GDM1 (cell line): Measurements from ENCODE around the gene MAML2.
A peak's percentile ranks its signal among the peaks of the same experiment; 100 is the strongest.

ENCODE experiments used
- DNase-seq: peaks from one replicate; lab custom pipeline; 2025; lab: John Stamatoyannopoulos, UW

Gene MAML2

DNA sequence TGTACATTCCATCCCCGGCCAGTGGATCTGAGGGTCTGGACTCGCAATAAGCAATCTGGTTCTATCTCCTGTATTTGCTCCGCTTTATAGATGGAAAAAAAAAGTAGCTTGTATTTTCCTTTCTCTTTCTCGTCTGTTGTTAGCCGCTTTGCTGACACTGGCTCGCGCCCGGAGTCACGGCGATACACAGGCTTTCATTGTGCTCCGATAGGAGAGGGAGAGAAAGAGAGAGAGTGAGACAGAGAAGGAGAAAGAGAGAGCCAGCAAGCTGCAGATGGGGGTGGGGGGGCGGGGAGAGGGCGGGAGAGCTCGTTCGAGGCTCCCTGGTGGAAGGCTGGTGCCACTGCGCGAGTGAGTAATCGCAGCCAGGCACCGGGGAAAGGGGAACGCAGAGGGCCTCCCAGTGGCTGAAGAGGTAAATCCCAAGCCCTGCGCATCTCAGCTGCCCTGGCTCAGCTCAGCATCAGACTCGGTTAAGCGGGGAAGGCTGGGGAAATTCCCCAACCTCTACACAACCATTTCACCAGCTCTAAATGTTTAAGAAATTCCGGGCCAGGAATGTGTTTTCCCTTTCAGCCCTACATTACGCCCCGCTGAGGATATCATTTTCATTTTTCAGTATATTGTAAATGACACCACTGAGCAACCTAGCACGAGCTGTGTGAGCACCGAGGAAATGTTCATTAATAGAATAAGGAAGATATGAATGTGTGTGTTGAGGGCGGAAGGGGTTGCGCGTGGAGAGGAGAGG is at the start of gene MAML2:
Gene MAML2, minus strand, starts transcription at position 235 of the 751 bp plus-strand sequence. CDS start 1,300 bp downstream, outside the sequence.
- DNase-seq = peak; percentile 85

DNA sequence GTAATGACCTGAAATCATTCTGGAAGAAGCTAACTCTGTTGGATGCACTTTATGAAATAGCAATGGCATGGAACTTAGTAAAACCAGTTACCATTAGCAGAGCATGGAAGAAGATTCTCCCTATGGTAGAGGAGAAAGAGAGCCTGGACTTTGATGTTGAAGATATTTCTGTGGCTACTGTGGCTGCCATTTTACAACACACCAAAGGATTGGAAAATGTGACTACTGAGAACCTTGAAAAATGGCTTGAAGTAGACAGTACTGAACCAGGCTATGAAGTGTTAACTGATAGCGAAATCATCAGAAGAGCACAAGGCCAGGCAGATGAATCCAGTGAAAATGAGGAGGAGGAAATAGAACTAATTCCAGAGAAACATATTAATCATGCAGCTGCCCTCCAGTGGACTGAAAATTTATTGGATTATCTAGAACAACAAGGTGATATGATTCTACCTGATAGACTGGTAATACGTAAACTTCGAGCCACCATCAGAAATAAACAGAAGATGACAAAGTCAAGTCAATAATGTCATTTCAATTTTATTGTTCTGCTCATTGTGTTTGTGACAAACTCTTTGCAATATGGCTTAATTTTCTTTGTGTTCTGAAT is 48.8 kb upstream of the MAML2 start:
- DNase-seq = no peak

DNA sequence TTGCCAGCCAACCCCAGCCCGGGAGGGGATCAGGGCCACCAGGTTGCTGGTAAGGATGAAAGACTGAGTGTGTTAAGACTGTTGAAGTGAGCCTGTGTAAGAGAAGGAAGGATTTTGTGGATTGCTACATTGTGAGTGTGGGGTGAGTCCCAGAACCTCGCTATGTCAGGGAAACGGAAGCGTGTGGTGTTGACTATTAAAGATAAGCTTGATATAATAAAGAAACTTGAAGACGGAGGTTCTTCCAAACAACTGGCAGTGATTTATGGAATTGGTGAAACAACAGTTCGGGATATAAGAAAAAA is 47.4 kb upstream of the MAML2 start:
- no peak for DNase-seq

DNA sequence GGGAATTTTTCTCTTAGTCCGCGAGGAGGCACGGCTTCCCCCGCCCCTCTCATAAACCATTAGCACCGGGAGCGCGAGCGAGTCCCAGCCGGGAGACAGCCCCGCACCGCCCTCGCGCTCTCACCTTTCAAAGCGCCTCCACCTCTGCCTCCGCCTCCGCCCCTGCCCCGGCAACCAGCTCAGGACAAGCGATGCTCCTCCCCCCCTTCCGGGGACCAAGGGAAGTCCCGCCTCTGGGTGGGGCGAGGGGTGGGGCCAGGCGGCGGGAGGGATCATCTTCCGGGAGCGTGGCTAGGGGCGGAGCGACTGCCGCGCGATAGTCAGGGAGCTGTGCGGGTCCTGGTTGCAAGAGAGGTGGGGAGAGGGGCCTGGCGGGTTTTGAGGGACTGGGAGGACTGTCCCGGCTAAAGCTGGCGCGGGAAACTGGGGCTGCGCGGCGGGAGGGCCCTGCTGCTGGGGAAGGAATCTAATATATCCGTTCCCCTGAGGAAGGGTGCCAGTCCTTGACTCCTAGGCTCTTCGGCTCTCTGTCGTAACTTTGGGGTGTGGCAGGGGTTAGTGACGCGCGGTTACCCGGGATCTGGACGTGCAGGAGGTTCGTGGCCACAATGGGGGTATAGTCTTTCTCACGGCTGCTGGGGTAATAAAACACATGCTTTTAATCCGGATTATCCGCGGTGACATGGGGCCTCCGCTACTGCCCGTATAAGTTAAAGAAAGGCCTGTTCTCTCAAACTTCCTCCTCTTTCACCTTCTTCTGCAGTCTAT is 46.9 kb upstream of the MAML2 start, which contains the start of the genes CCDC82 and JRKL:
Gene CCDC82, minus strand, starts transcription at position 193 of the 768 bp plus-strand sequence. CDS start 5,165 bp downstream, outside the sequence.
Gene JRKL, plus strand, starts transcription at position 294 of the 768 bp plus-strand sequence. CDS start 637 bp downstream, outside the sequence.
- DNase-seq = peak; percentile 86

DNA sequence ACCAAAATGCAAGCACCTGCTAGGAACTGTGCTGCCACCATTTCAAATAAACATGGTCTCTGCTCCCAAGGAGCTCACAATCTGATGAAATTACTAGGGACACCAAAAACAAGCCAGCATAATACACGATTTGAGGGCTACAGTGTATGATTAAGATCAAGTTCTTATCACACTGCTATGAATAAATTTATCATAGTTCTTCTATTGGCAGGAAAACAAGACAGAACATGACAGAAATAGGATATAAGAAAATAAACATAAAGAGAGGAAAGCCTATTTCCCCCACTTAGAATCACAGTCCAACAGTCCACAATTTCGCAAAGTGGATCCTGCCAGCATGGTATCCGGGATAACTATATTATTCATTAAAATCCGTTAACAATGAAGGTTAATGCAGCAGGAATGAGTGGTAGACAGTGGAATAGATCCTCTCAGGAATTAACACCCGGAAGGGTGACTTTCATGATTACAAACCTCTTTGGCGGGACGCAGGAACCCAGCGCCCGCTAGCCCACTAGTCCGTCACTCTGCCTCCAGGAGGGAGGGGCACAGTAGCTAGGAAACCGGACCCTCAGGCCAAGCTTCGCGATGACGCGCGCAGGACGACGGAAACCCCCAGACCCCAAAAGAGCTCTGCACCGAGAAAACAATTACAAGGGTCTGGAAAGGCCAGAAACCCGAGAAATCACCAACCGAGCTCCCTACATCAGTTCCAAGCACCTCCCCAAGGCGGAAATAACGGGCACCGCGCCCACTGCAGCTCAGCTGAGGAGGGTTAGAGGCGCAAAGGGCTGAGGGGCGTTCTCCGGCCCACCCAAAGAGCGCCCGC is 46.1 kb upstream of the MAML2 start:
- DNase-seq = no peak

DNA sequence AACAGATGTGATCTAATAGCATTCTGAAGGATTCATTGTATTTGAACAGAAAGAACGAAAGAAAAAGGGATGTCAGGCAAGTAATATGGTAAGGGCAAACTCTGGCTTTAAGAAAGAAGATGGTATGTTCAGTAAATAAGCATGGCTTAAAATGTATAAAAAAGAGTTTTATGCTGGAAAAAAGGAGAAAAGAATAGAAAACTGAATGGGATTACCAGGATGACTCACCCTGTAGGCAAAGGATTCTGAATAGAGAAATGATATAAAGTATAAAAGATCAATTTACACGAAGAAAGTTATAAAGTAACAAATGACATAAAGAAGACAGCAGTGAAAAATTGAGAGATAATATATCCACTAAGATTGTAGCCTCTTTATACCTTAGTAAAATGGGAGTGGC is 42.2 kb upstream of the MAML2 start:
- DNase-seq = no peak

DNA sequence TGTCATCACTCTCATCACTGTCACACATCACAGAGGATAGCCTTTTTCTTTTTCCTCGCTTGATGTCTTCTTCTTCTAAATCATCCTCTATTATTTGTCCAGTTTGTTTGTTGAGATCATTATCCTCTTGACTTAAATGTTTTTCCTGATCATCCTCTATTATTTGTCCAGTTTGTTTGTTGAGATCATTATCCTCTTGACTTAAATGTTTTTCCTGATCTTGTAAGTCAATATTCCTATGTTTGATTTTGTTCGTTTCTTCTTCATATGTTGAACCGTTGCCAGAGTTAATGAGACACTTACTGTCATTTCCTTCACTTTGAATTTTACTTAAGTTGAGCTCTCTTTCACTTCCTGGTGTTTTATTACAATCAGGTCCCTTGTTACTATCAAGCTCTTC is 41.2 kb upstream of the MAML2 start:
- no peak for DNase-seq

DNA sequence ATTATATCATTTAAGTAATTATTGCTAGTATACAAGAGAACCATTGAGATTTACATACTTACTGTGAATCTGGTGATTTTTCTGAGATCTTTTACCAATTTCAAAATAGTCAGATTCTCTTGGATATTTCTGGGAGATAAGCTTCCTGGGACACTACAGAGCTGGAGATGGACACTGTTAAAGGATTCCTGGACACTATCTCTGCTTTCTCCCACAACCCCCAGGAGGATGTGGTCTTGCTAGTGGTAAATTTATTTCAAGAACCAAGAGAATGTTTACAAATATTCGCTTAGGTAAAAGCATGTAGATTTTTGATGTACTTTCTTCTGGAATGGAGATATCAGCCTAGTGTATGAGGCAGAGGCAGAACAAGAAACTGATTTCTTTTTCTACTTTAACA is 33.8 kb upstream of the MAML2 start:
- no peak for DNase-seq

DNA sequence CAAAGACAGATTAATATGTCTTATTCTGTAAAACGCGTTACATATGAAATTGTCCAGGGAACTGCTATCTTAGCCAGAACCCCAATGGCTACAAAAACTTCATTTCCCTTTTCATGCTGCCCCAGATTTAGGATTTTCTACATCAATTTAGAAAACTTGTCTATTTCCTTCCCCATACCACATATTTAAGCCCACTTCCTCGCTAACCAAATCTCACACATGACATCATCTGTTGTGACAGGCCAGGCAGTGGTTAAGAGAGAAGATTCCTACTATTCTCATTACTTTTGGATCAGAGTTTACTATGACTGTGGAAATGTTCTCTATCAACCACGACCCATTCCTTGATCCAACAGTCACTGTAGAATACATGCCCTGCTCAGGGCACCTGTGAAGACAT is 30.8 kb upstream of the MAML2 start:
- no peak for DNase-seq

DNA sequence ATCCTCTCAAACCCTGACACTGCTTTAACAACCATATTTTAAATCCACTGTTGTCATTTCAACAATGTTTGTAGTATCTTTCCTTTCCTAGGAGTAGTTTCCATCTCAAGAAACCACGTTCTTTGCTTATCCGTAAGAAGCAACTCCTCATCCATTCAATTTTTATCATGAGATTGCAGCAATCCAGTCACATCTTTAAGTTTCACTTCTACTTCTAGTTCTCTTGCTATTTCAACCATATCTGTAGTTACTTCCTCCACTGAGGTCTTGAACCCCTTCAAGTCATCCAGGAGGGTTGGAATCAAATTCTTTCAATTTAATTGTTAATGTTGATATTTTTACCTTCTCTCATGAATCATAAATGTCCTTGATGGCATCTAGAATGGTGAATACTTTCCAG is 24.3 kb upstream of the MAML2 start:
- DNase-seq = no peak

DNA sequence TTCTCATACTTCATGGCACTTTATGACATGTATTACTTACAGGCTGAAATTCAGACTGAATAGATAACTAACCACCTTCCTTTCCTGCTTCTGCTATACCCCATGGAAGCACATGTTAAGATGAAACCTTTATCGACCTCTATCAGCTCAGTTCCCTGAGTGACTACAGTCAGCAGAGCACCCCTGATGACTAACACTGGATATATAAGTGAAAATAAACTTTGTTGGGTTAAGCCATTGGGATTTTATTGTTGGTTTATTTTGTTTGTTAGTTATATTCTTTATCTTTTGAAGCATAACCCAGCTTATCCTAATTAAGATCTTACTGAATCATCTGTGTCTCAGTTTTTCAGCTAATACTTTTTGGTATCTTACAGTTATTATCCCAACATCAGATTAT is 23.0 kb upstream of the MAML2 start:
- DNase-seq = no peak

DNA sequence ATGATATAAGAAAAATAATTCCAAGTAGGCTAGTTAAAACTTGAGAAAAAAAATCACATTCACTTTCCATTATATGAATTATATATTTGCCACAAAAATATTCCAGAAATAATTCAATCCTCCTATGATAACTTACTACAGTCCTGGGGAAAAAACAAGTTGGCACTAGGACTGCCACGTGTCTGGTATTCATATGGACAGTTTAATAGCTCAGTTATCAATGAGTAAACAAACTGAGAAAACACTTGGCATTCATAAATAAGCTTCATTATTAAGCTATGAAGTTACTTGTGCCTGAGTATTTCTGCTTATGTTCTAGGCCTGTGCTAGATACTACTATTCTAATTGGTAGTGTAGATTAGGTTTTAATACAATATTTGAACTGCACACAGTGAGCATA is 22.5 kb upstream of the MAML2 start:
- DNase-seq = no peak

DNA sequence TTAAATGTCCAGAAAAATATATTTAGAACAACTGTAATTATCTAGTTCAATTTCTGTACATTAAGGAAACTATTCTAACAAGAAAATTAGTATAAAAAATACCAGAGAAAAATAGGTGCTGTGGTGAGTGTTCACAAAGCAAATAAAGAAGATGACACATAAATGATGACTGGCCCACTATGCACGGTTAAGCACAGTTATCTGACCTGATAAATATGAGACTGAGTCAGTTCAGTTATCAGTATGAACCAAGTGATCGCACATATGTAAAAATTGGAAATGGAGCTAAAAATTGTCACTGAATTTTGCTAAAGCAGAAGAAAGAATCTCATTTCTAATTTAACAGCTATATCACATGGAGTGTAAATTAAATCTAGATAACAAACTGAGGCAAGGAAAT is 18.8 kb upstream of the MAML2 start:
- DNase-seq = no peak

DNA sequence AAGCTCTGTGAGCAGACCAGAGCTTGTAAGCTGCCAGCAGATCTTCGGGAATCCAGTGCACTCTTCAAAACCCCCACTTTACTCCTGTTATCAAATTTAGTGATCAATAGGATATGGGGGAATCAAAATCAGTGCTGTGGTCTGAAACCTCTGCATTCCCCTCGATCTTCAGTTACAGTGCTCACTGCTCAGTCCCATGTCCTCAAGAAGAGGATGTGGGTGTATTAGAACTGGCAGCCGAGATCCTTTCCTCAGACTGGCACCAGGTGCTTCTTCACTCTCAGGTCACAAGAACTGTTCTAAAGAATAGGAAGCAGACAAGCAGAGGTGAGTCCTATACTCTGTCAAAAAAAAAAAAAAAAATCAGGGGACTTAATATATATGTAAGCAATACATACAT is 15.3 kb upstream of the MAML2 start:
- no peak for DNase-seq

DNA sequence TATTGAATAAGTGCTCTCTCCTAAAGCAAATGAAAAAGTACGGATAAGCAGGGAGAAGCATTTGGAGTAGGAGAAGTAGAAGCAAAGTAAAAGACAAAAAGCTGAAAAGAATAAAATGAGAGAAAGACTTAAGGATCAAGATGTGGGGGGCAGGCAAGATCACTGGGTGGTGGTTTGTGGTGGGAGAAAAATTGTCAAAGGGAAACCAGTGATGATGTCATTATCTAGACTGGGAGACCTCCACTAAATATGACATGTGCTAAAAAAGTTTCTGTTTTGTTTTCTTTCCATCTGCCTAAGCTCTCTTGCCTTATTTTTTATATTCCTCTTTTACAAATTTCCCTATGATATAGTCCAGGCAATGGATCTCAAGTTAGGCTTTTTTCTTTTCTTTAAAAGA is 14.8 kb upstream of the MAML2 start:
- no peak for DNase-seq

DNA sequence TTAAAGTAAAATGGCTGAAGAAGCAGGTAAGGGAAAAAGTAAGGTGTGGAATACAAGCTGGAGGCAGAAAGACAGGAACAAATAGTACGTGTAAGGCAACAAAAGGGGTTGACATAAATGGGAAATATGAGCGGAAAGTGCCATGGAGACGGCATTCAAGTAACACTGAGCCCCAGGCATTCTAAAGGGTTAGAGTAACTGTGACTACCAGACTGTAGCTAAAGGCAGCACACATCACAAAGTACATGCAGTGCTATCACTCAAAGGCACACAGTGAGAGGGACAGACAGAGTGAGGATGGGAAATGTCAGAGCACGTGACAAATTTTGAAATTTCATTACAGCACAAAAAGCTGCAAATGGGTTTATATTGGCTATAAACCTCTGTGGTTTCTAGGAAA is 13.9 kb upstream of the MAML2 start:
- DNase-seq = no peak

DNA sequence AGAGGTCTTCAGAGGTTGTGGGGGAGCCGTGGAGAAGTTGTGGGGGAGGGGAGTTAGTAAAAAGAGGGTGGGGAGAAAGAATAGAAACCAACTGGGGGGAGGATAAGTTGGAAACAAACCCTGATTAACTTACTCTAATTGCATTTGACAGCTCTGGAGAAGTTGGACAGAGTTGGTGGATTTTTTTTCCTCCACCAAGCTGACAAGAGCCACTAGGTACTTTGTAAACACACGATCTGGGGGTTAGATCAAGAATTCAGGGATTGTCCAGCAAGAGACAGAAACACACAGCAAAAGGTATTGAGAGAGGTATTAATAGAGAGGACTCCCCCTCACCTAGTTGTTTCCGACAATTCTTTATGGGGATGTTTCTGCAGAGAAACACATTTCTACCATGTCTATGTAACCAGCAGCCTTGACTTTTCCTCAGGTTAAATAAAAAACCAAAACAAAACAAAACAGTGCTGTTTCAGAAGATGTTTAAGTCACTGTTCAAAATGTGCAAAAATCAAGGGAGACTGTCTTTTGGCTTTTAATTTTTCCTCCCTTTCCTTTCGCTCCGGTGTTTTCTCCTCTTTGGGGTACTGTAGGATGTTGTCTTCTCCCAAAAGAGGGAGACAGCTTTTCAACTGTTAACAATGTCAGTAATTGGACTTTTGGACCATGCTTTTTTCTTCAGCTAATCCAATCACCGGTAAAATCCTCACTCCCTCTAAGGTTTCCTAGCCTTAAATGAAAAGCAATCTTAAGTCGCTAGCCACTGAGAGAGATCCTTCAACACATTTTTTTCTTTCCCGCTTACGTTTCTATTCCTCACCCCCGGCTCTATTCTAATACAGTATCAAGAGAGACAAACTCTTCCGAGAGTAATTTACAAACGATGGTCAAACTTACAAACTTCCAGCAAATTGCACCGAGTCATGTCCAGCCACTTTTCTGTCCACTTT is 708 bp downstream of the MAML2 start:
- DNase-seq = no peak

DNA sequence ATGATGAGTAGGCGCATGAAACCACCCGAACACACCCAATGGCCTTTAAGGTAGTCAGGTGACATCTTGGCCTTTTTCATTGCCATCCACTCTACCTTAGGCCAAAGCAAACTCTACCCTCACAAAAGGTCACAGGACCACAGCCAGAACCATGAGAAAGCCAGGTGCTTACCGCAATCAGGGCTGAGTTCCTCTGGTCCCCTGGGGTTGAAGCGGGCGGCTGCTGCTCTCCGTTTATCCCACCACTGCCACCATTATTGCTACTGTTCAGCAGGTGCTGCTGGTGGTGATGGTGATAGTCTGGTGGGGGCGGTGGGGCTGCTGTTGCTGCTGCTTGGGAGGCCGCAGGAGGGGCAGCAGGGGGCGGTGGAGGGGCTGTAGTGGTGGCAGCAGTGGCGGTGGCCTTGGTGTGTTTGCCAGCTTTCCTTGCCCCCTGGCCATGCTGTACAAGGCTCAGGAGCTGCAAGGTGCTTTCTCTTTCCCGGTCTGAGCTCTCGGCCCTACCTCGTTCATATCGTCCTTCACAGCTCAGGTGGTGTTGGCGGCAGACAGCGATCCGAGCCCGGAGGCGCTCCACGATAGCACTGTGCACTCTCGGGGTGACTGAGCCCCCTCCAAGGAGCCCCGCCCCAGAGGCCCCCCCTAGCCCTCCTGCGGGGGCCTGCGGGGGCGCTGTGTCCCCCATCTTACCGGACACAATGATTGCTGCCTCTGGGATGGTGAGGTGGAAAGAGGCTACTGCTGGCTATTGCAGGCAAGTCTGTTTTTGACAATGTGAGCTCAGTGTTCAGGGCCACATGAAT is 1.6 kb downstream of the MAML2 start:
- DNase-seq = no peak

DNA sequence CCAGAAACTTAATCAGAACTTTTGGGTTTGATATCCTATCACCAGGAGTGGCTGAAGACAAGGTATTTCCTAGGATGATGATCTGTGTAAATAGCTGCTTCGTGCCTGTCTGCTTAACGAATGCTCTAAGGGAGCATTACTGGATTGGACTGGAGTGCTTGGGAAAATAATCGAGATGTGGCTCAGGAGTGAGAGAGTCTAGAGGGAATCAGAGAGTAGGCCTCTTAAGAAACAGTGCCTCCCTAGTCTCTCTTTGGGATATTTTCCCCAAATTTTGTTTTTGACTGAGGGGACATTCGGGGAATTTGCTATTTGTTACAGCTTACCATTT is 2.5 kb downstream of the MAML2 start:
- DNase-seq = no peak
